ENCODE measurements around the gene SCAPER.

GRCh38 chr15:76344893-76345582, 560.1 kb downstream of the SCAPER start:
- no peak for TF ChIP-seq CTCF (IDR thresholded peaks at IDR 0.05)
- TF ChIP-seq POLR2A (IDR thresholded peaks at IDR 0.05) = no peak
- no peak for TF ChIP-seq POLR2AphosphoS5 (IDR thresholded peaks at IDR 0.05)

All from breast epithelium (tissue), 3 donors.